K562 (cell line): Measurements from ENCODE around the gene NADK. TPM values are rescaled to one million over a fixed set of nuclear protein-coding genes. Genes with fewer than 3 reads are reported as not detected.
A peak's percentile ranks its signal among the peaks of the same experiment; 100 is the strongest.

Experiments
- DDX20 ChIP-seq: fragments of 450-650 bp; IDR thresholded peaks from 2 replicates; pipeline ENCODE4 v1.6.1; 2016; ENCODE audit warnings: missing genetic modification characterization, low read depth, mild to moderate bottlenecking, missing compliant biosample characterization, moderate library complexity
- E2F4 ChIP-seq: sonication (generic); formaldehyde crosslinking; IDR thresholded peaks from 2 replicates; pipeline ENCODE4 v1.8.0; 2022; ENCODE audit warnings: mild to moderate bottlenecking, low read depth, missing genetic modification reagents
- ETS2 ChIP-seq: IDR thresholded peaks from 2 replicates; pipeline ENCODE4 v1.6.1; 2016; ENCODE audit warnings: borderline replicate concordance, missing genetic modification characterization, mild to moderate bottlenecking, moderate library complexity, missing compliant biosample characterization; ENCODE audit not compliant: poor library complexity, severe bottlenecking
- ETV1 ChIP-seq: fragments of 450-650 bp; conservative IDR thresholded peaks from 2 replicates; pipeline ENCODE4 v1.6.1; 2016; ENCODE audit warnings: missing genetic modification characterization, control low read depth, low read depth, missing compliant biosample characterization
- HDAC2 ChIP-seq: fragments of 450-650 bp; IDR thresholded peaks from 2 replicates; pipeline ENCODE4 v1.6.1; 2016; ENCODE audit warnings: mild to moderate bottlenecking
- HNRNPLL ChIP-seq: fragments of 200-400 bp; formaldehyde crosslinking; IDR thresholded peaks from 2 replicates; pipeline ENCODE4 v1.6.1; 2017; ENCODE audit warnings: low read length, low read depth, mild to moderate bottlenecking; ENCODE audit not compliant: poor library complexity, severe bottlenecking
- MAX ChIP-seq: sonication (generic); formaldehyde crosslinking; IDR thresholded peaks from 2 replicates; pipeline ENCODE4 v1.9.0; 2022; ENCODE audit warnings: mild to moderate bottlenecking, missing genetic modification reagents
- MTA3 ChIP-seq: fragments of 450-650 bp; formaldehyde crosslinking; IDR thresholded peaks from 2 replicates; pipeline ENCODE4 v1.6.1; 2017; ENCODE audit warnings: mild to moderate bottlenecking, borderline replicate concordance
- NBN ChIP-seq: fragments of 450-650 bp; IDR thresholded peaks from 2 replicates; pipeline ENCODE4 v1.6.1; 2016; ENCODE audit warnings: low read depth, mild to moderate bottlenecking
- SMARCE1 ChIP-seq: fragments of 450-650 bp; IDR thresholded peaks from 2 replicates; pipeline ENCODE4 v1.7.1; 2016; ENCODE audit warnings: mild to moderate bottlenecking
- TCFL5 ChIP-seq: fragments of 250-450 bp; sonication (Bioruptor Pico); conservative IDR thresholded peaks from 2 replicates; pipeline ENCODE4 v1.6.1; 2021; ENCODE audit warnings: mild to moderate bottlenecking, moderate library complexity, matching md5 sums
- ZC3H11A ChIP-seq: IDR thresholded peaks from 2 replicates; pipeline ENCODE4 v1.6.1; 2012; ENCODE audit warnings: low read depth, low read length, improper control_type of control experiment
- ZNF318 ChIP-seq, 2 experiments: fragments of 450-650 bp; IDR thresholded peaks; 2 replicates each; pipeline ENCODE4 v1.6.1; 2016; ENCODE audit warnings: mild to moderate bottlenecking in 2 of 2, borderline replicate concordance in 1 of 2, low read depth in 1 of 2, moderate library complexity in 1 of 2
- ZNF354B ChIP-seq: fragments of 250-450 bp; sonication (Bioruptor Pico); IDR thresholded peaks from 2 replicates; pipeline ENCODE4 v1.4.0; 2020
- ZNF586 ChIP-seq: fragments of 450-650 bp; formaldehyde crosslinking; conservative IDR thresholded peaks from 2 replicates; pipeline ENCODE4 v1.4.0; 2020; ENCODE audit warnings: mild to moderate bottlenecking, moderate library complexity
- ZNF655 ChIP-seq: fragments of 250-450 bp; sonication (Bioruptor Pico); IDR thresholded peaks from 2 replicates; pipeline ENCODE4 v1.5.0; 2021
- polyA plus RNA-seq, 8 experiments: library from polyadenylated mRNA; depleted of rRNA in 4 of 8; stranded (reverse) in 5 of 8; unstranded in 3 of 8; fragments of >200 nt; fragmentation: Nextera tagmentation in 2 of 8; fragmentation: Illumina TruSeq in 1 of 8; extraction: Ambion mirVana in 2 of 8; extraction: Trizol in 1 of 8; gene quantifications; 2 replicates each; pipeline versions ENCODE4 v1.2.1 to v1.2.3, GENCODE V29; 2011 to 2014; ENCODE audit warnings: inconsistent platforms in 1 of 8, missing spikeins in 1 of 8
- total RNA-seq, 7 experiments: library from RNA; depleted of rRNA in 6 of 7; stranded (reverse); fragments of >200 nt in 6 of 7; fragmentation: Illumina TruSeq in 2 of 7; extraction: Trizol in 2 of 7; gene quantifications; 2 replicates each; pipeline versions ENCODE4 v1.2.1 to v1.2.3, GENCODE V29; 2011 to 2021; ENCODE audit warnings: low replicate concordance in 1 of 7

Gene NADK
- total and polyA plus RNA-seq, 9 of the 15 experiments (the other 6 are each of a cell fraction or from before 2014, with no cell fraction given): 1.5 to 135 (median 75.1) TPM

GRCh38 chr1:1778663-1779319, 521 bp upstream of the NADK start (continued):
- TF ChIP-seq MAX (CRISPR knock-in tag): peak; percentile 97
- TF ChIP-seq ETV1 (tag): no peak
- no peak for TF ChIP-seq ZC3H11A
- TF ChIP-seq TCFL5 (CRISPR knock-in tag): no peak
- TF ChIP-seq DDX20 (tag): no peak
- 0 out of 2 replicates have a peak, but pooled peaks have one; percentile 38 for TF ChIP-seq NBN
- TF ChIP-seq HNRNPLL: peak; percentile 63
- no peak for TF ChIP-seq ZNF318 (IDR thresholded peaks at IDR 0.05; ENCODE audit: borderline replicate concordance in 1 of 2, low read depth in 1 of 2)
- no peak for TF ChIP-seq ZNF586
- no peak for TF ChIP-seq SMARCE1
- no peak for TF ChIP-seq ZNF354B
- TF ChIP-seq ETS2 (tag): no peak
- no peak for TF ChIP-seq ZNF655 (CRISPR knock-in tag)
- TF ChIP-seq MTA3: peak; percentile 56; the same call in 1 of the 2 replicates
- peak; percentile 59; the same call in 1 of the 2 replicates for TF ChIP-seq HDAC2
- TF ChIP-seq E2F4: no peak
